ENCODE results near the gene PVR.
"Not testable (repeated sequence)": the region's sequence is repeated elsewhere in the genome, so short reads cannot be mapped to it uniquely, and the experiment has no call there.

Gene PVR

GRCh38 chr19:44648631-44649251, 5.0 kb downstream of the PVR start:
- DNase-seq, result no peak

GRCh38 chr19:44649578-44650145, 6.0 kb downstream of the PVR start:
- no peak for DNase-seq

- DNase-seq, result no peak
Observed at GRCh38 chr19:44653343-44653742, 9.6 kb downstream of the PVR start.

GRCh38 chr19:44653977-44654774, 10.5 kb downstream of the PVR start:
- DNase-seq, result peak; percentile 63 to 65

- peak; percentile 60 to 66 for DNase-seq
Observed at GRCh38 chr19:44657211-44657921, 13.7 kb downstream of the PVR start.

- DNase-seq, result no peak
Observed at GRCh38 chr19:44658069-44658733, 14.5 kb downstream of the PVR start.

- no peak for DNase-seq
Observed at GRCh38 chr19:44660081-44660480, 16.4 kb downstream of the PVR start.

GRCh38 chr19:44661205-44661604, 17.5 kb downstream of the PVR start:
- DNase-seq, result no peak

- no peak for DNase-seq
Observed at GRCh38 chr19:44661904-44662303, 18.2 kb downstream of the PVR start.

- DNase-seq, result no peak
Observed at GRCh38 chr19:44662691-44663385, 19.1 kb downstream of the PVR start.

- no peak for DNase-seq
Observed at GRCh38 chr19:44663996-44664395, 20.3 kb downstream of the PVR start.

- DNase-seq, result no peak
Observed at GRCh38 chr19:44664976-44665375, 21.3 kb downstream of the PVR start.

- DNase-seq, result no peak
Observed at GRCh38 chr19:44666852-44667556, 23.3 kb downstream of the PVR start.

- DNase-seq, result no peak
Observed at GRCh38 chr19:44668985-44669764, 25.5 kb downstream of the PVR start.

GRCh38 chr19:44670027-44670426, 26.3 kb downstream of the PVR start:
- not testable (repeated sequence) for DNase-seq

- DNase-seq, result no peak
Observed at GRCh38 chr19:44671400-44671799, 27.7 kb downstream of the PVR start, which contains the start of gene CEACAM19. Gene CEACAM19, plus strand, starts transcription at chr19:44671482. Its CDS starts 450 bp downstream, at chr19:44671932.

GRCh38 chr19:44672226-44672625, 28.5 kb downstream of the PVR start:
- no peak for DNase-seq

GRCh38 chr19:44673510-44673909, 29.8 kb downstream of the PVR start:
- no peak for DNase-seq

GRCh38 chr19:44675521-44675920, 31.8 kb downstream of the PVR start:
- no peak for DNase-seq

- DNase-seq, result no peak
Observed at GRCh38 chr19:44677019-44677811, 33.5 kb downstream of the PVR start.
